Upper lobe of left lung (tissue), 4 donors: Measurements from ENCODE around the gene ZBTB3.

Experiments used
- CTCF ChIP-seq, 6 experiments: fragments of 450-650 bp in 4 of 6; fragments of 200-600 bp in 2 of 6; sonication (generic) in 2 of 6; IDR thresholded peaks; one replicate each; pipeline ENCODE4 v1.5.1; 2016 to 2019; ENCODE audit warnings: antibody characterized with exemption in 6 of 6
- POLR2A ChIP-seq, 4 donors: fragments of 450-650 bp; IDR thresholded peaks; one replicate each; pipeline ENCODE4 v1.5.1; 2016 to 2017; ENCODE audit warnings: antibody characterized with exemption in 4 of 4, mild to moderate bottlenecking in 2 of 4
- POLR2AphosphoS5 ChIP-seq, 2 donors: sonication (generic); formaldehyde crosslinking; IDR thresholded peaks; one replicate each; pipeline ENCODE4 v1.5.1; 2017; ENCODE audit warnings: antibody characterized with exemption in 2 of 2

GRCh38 chr11:62788991-62789390 lies 35.0 kb upstream of the ZBTB3 start:
- TF ChIP-seq POLR2A (IDR thresholded peaks at IDR 0.05) (no peak), POLR2AphosphoS5 (IDR thresholded peaks at IDR 0.05) (no peak), CTCF (IDR thresholded peaks at IDR 0.05) (no peak)
